Hepatocyte (in vitro differentiated cells): ENCODE data around the gene BIRC5. TPM values are rescaled to one million over a fixed set of nuclear protein-coding genes. Genes with fewer than 3 reads are reported as not detected.
A peak's percentile ranks its signal among the peaks of the same experiment; 100 is the strongest.

Experiments
- DNase-seq: peaks from one replicate; pipeline ENCODE4 v3.0.0-alpha.2; 2016; ENCODE audit warnings: low spot score
- H2AFZ ChIP-seq: fragments of 200-600 bp; sonication (generic); 2 replicates; pipeline ENCODE4 v1.6.0; 2016; ENCODE audit warnings: antibody characterized with exemption, mild to moderate bottlenecking
- H3K27ac ChIP-seq: fragments of 200-600 bp; sonication (generic); 2 replicates; pipeline ENCODE4 v1.5.1; 2016; ENCODE audit warnings: mild to moderate bottlenecking
- H3K27me3 ChIP-seq: fragments of 200-600 bp; sonication (generic); 2 replicates; pipeline ENCODE4 v1.6.1; 2016
- H3K36me3 ChIP-seq: fragments of 200-600 bp; sonication (generic); replicated peaks from 2 replicates; pipeline ENCODE4 v1.5.1; 2016; ENCODE audit warnings: low read depth; ENCODE audit not compliant: insufficient read depth
- H3K4me1 ChIP-seq: fragments of 200-600 bp; sonication (generic); 2 replicates; pipeline ENCODE4 v1.5.1; 2016; ENCODE audit warnings: mild to moderate bottlenecking, moderate library complexity; ENCODE audit not compliant: insufficient read depth
- H3K4me2 ChIP-seq: fragments of 200-600 bp; sonication (generic); 2 replicates; pipeline ENCODE4 v1.6.0; 2016
- H3K4me3 ChIP-seq: fragments of 200-600 bp; sonication (generic); 2 replicates; pipeline ENCODE4 v1.5.1; 2016; ENCODE audit warnings: mild to moderate bottlenecking
- H3K79me2 ChIP-seq: fragments of 200-600 bp; sonication (generic); 2 replicates; pipeline ENCODE4 v1.6.0; 2017; ENCODE audit warnings: mild to moderate bottlenecking
- H3K9me2 ChIP-seq: fragments of 200-600 bp; sonication (generic); replicated peaks from 2 replicates; pipeline ENCODE4 v1.6.0; 2017; ENCODE audit warnings: mild to moderate bottlenecking; ENCODE audit not compliant: insufficient read depth
- H3K9me3 ChIP-seq: fragments of 200-600 bp; sonication (generic); 2 replicates; pipeline ENCODE4 v1.5.1; 2016; ENCODE audit warnings: low read depth, mild to moderate bottlenecking
- H4K20me1 ChIP-seq: fragments of 200-600 bp; sonication (generic); 2 replicates; pipeline ENCODE4 v1.6.0; 2016; ENCODE audit warnings: mild to moderate bottlenecking; ENCODE audit not compliant: insufficient read depth, poor library complexity, severe bottlenecking
- CTCF ChIP-seq: fragments of 200-600 bp; sonication (generic); IDR thresholded peaks from 2 replicates; pipeline ENCODE4 v1.5.1; 2016; ENCODE audit warnings: antibody characterized with exemption, mild to moderate bottlenecking; ENCODE audit not compliant: poor library complexity
- EZH2 ChIP-seq: fragments of 200-600 bp; sonication (generic); IDR thresholded peaks from 2 replicates; pipeline ENCODE4 v1.6.1; 2016; ENCODE audit warnings: antibody characterized with exemption, mild to moderate bottlenecking, borderline replicate concordance
- EZH2phosphoT487 ChIP-seq: fragments of 200-600 bp; sonication (generic); IDR thresholded peaks from one replicate; pipeline ENCODE4 v1.6.1; 2018; ENCODE audit warnings: antibody characterized with exemption, mild to moderate bottlenecking, low read depth, moderate library complexity; ENCODE audit not compliant: unreplicated experiment, severe bottlenecking
- WGBS: methylation state at CpG from one replicate; pipeline ENCODE4 v1.1.6; 2016; ENCODE audit warnings: low lambda C conversion rate; ENCODE audit errors: missing lambda C conversion rate; 5-methylcytosine and 5-hydroxymethylcytosine counted together
- polyA plus RNA-seq: library from polyadenylated mRNA; unstranded; fragments of >200 nt; fragmentation: Nextera tagmentation; extraction: Ambion mirVana; gene quantifications from 2 replicates; pipeline ENCODE4 v1.2.1, GENCODE V29; 2016
- total RNA-seq: library from RNA; depleted of rRNA; stranded (reverse); fragments of >200 nt; gene quantifications from 2 replicates; pipeline ENCODE4 v1.2.3, GENCODE V29; 2014

BIRC5 gene
- total and polyA plus RNA-seq, 2 experiments from 2014 or later: 12.4 to 14.6 TPM

DNA sequence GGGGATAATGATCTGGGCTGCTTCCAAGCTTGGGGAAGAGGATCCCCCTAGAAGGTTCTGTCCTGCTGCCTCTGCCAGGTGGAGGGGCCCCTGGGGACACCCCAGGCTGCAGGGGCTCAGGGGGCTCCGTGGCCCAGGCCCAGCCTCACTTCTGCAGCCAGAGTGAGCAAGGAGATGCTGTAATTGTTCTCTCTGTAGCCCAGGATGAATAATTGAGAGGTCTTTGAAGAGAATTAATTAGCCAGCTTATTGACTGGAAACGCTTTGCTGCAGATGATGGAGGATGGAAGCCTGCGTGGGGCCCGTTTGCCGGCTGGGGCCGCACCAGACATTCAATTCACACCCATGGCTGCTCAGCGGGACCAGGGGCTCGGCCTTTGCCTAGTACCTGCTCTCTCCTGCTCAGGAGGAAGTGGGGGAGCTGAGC, 55.9 kb downstream of the BIRC5 start:
- peak; percentile 8 for DNase-seq
- Histone ChIP-seq H4K20me1 (no peaks in the 10 kb centered on the region), H3K9me2 (no peaks in the 10 kb centered on the region), H3K4me1 (peaks cover 64% of the 10 kb centered on the region), H3K4me2 (peak overlapping the region; percentile 75), H3K36me3 (no peaks in the 10 kb centered on the region), H3K4me3 (no peak overlapping the region), H3K9me3 (no peaks in the 10 kb centered on the region), H3K79me2 (no peaks in the 10 kb centered on the region), H3K27me3 (no peaks in the 10 kb centered on the region), H3K27ac (peak overlapping the region; percentile 92), H2AFZ (peak overlapping the region; percentile 15)
- TF ChIP-seq CTCF: no peak
- TF ChIP-seq EZH2phosphoT487: no peak
- no peak for TF ChIP-seq EZH2
- WGBS: 39% methylated on average over 8 of the region's 8 CpGs

- Histone ChIP-seq H3K27me3 (no peaks in the 10 kb centered on the region), H3K4me1 (peaks cover 58% of the 10 kb centered on the region), H3K4me2 (peak overlapping the region; percentile 4), H3K27ac (peak overlapping the region; percentile 59), H3K9me3 (no peaks in the 10 kb centered on the region), H3K36me3 (no peaks in the 10 kb centered on the region), H3K4me3 (no peak overlapping the region), H2AFZ (no peak overlapping the region), H4K20me1 (no peaks in the 10 kb centered on the region), H3K79me2 (no peaks in the 10 kb centered on the region), H3K9me2 (no peaks in the 10 kb centered on the region)
- 48% methylated on average over 12 of the region's 12 CpGs for WGBS
- TF ChIP-seq EZH2phosphoT487 (no peak), CTCF (no peak), EZH2 (no peak)
- peak; percentile 14 for DNase-seq
These were observed 57.5 kb downstream of the BIRC5 start for GRCh38 chr17:78271419-78272170.

DNA sequence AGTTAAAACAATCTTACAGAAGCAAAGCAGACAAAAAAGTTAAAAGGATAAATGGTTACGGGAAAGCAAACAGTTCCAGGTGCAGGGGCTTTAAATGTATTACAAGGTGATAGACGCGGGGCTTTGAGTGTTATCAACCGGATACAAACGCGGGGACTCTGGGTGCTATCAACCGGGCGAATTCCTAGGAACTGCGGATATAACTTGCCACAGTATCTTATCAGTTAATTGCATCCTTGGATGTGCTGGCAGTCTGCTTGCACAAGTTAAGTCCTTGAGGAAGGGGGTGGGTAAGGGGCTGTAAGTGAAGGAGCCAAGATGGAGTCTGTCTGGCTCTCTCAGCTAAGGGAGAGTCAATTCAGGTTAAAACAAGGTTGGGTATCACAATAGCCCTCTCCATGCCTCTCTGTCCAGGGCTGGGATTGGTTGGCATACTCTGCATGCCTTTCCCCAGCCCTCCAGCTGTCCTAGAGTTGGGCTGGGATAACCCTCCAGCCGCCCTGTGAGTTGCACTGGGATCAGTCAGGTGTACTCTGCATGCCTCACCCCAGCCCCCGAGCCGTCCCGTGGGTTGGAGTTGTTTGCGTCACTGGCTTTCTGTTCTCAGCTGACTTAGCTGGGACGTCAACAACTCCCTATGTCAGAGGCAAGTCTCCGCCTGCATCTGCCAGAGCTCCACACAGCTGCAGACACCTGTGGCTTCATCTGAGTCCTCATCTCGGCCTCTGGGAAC, 58.3 kb downstream of the BIRC5 start:
- H3K36me3 ChIP-seq: no peaks in the 10 kb centered on the region
- H2AFZ ChIP-seq: no peak overlapping the region
- peak overlapping the region; percentile 55 for H3K4me2 ChIP-seq
- no peaks in the 10 kb centered on the region for H4K20me1 ChIP-seq
- no peaks in the 10 kb centered on the region for H3K9me3 ChIP-seq
- H3K27ac ChIP-seq: peak overlapping the region; percentile 76
- peak; percentile 94 for DNase-seq
- H3K79me2 ChIP-seq: no peaks in the 10 kb centered on the region
- TF ChIP-seq EZH2phosphoT487 (no peak), CTCF (no peak), EZH2 (no peak)
- no peaks in the 10 kb centered on the region for H3K27me3 ChIP-seq
- 17% methylated on average over 17 of the region's 17 CpGs for WGBS
- H3K9me2 ChIP-seq: no peaks in the 10 kb centered on the region
- no peak overlapping the region for H3K4me3 ChIP-seq
- H3K4me1 ChIP-seq: peaks cover 51% of the 10 kb centered on the region
